ENCODE data around the gene ZNRD2.

The ZNRD2 gene

DNA sequence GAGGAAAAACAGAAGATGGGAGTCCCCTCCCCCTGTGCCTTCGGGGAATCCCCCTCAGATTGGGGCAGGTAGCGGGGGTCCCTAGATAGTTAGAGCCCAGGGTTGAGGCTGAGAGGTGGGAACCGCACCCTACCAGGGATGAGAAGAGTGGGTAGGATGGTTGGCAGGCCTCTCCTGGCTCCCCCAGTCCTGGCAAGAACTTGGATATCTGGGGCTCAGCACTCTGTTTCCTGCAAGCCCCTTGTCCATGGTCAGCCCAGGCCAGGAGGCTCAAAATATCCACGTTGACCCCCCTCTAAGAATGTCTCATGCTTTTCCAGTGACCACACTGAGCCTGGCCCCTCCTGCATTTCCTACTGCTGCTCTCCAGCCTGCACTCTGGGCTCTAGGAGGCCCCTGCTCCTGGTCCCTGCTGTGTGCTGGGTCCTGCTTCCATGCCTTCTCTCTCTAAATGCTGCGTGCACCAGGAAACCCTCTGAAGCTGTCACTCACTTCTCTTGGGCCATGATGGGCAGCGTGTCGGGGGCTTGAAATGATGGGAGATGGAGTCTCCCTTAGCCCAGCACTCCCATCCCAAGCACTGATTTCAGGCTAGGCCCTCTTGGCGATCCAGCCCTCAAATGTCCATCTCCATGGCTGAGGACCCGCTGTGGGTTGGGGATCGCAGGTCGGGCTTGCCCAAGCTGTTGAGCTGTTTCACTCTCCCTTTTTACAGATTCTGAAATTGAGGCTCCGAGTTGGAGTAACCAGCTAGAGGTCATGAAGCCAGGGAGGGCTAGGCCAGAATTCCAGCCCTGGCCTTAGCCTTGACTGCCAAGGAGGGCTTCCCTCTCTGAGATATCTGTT is 41.7 kb downstream of the ZNRD2 start:
- TF ChIP-seq SIN3A (IDR thresholded peaks at IDR 0.05; ENCODE audit: borderline replicate concordance, insufficient read depth, low read length), result no peak
- TF ChIP-seq POLR2AphosphoS5 (IDR thresholded peaks at IDR 0.05; ENCODE audit: low read depth, low read length), result no peak; the same call in 1 of the 2 replicates
- no peak for TF ChIP-seq TAF1 (IDR thresholded peaks at IDR 0.05; ENCODE audit: borderline replicate concordance, insufficient read depth, low read length)
- TF ChIP-seq FOXP2 (optimal IDR thresholded peaks at IDR 0.05; ENCODE audit: borderline replicate concordance, extremely low read depth, extremely low read length, insufficient read depth), result no peak
- TF ChIP-seq, protein P1, sequence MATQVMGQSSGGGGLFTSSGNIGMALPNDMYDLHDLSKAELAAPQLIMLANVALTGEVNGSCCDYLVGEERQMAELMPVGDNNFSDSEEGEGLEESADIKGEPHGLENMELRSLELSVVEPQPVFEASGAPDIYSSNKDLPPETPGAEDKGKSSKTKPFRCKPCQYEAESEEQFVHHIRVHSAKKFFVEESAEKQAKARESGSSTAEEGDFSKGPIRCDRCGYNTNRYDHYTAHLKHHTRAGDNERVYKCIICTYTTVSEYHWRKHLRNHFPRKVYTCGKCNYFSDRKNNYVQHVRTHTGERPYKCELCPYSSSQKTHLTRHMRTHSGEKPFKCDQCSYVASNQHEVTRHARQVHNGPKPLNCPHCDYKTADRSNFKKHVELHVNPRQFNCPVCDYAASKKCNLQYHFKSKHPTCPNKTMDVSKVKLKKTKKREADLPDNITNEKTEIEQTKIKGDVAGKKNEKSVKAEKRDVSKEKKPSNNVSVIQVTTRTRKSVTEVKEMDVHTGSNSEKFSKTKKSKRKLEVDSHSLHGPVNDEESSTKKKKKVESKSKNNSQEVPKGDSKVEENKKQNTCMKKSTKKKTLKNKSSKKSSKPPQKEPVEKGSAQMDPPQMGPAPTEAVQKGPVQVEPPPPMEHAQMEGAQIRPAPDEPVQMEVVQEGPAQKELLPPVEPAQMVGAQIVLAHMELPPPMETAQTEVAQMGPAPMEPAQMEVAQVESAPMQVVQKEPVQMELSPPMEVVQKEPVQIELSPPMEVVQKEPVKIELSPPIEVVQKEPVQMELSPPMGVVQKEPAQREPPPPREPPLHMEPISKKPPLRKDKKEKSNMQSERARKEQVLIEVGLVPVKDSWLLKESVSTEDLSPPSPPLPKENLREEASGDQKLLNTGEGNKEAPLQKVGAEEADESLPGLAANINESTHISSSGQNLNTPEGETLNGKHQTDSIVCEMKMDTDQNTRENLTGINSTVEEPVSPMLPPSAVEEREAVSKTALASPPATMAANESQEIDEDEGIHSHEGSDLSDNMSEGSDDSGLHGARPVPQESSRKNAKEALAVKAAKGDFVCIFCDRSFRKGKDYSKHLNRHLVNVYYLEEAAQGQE (IDR thresholded peaks at IDR 0.05; ENCODE audit: insufficient read depth in 1 of 2, low read depth in 2 of 2, low read length in 2 of 2), result no peak

DNA sequence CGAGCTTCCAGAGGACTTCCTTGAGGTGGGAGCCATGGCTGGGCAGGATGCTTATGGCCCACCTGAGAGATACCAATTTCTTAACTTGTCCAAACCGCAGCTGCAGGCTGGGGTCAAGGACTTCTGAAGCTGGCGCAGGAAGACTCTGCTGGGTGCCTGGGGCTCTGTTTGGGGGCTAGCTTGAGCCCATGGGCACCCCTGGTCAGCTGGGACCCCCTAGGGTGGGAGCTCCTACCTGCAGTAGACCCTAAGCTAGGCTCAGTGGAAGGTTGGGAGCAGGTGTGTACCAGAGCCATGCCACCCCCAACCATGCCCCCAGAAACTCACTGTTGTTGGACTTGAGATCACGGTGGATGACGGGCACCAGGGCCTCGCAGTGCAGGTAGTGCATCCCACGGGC is 42.4 kb downstream of the ZNRD2 start:
- TF ChIP-seq TAF1 (IDR thresholded peaks at IDR 0.05; ENCODE audit: borderline replicate concordance, insufficient read depth, low read length), result no peak
- TF ChIP-seq FOXP2 (optimal IDR thresholded peaks at IDR 0.05; ENCODE audit: borderline replicate concordance, extremely low read depth, extremely low read length, insufficient read depth), result no peak

DNA sequence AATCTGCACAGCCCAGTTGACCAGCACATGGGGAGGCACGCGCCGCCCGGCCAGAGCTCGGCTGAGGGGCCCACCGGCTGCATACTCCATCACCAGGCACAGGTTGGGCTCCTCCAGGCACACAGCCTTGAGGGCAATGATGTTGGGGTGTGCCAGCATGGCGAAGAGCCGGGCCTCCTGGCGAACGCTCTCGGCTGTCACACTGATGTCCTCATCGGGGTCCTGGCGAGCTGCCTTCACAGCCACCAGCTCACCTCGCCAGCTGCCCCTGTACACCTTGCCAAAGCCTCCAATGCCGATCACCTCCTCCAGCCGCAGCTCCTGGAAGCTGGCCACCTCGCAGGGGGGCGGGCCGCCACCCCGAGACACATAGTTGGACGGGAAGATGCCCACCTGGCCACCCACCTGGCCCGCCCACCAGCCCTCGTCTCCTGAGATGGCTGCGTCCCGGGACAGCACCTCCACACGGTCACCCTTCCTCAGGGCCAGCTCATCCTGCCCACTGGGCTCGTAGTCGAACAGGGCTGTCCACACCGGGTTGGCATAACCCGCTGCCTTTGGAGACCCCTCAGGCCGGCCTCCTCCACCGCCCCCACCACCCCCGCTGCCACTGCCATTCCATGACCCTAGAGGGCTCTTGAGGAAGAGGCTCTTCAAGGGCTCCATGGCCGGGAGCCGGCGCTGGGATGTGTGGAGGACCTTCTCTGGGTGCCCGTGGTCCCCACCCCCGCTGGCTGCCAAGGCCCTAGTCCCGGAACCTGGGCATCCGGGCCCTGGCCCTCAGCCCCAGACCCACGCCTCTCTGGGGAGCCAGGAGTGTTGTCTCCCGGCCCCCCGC is 43.0 kb downstream of the ZNRD2 start:
- TF ChIP-seq SIN3A (IDR thresholded peaks at IDR 0.05; ENCODE audit: borderline replicate concordance, insufficient read depth, low read length) (0 out of 2 replicates have a peak, but pooled peaks have one; percentile 30), FOXP2 (optimal IDR thresholded peaks at IDR 0.05; ENCODE audit: borderline replicate concordance, extremely low read depth, extremely low read length, insufficient read depth) (no peak)

DNA sequence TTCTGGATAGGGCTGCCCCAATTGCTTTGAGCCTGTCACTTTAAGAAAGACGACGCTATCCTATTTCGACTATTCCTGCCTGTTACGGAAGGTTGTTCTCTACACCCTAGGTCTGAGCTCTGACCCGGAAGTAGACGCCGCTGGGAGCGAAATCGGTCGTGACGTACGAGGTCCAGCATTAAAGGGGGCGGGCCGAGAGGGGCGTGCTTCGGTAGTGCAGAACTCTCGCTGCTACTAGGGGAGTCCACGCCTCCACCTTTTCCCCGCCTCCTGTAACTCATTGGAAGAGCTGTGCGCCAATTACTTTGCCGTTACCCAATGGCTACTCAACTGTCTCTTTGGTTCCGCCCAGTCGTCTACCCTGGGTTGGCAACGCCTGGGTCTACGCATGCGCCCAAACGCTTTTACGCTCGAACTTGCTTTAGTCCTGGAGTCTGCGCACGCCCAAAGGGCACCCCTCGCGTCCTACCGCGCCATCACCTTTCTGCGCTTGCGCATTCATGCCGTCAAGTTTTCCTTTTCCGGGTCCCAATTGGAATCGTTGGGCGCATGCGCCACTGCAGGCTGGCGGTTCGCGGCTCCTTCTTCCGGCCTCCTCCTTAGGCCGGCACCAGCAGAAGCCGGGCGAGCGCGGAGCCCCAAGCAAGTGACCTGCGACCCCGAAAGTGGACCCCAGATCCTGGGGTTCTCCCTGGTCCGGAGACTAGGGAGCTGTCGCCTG is 45.1 kb downstream of the ZNRD2 start, which contains the start of gene PCNX3:
Gene PCNX3, plus strand, starts transcription at position 548 of the 721 bp plus-strand sequence. CDS start 536 bp downstream, outside the sequence.
- TF ChIP-seq SIN3A (IDR thresholded peaks at IDR 0.05; ENCODE audit: borderline replicate concordance, insufficient read depth, low read length) (peak; percentile 83; the same call in 1 of the 2 replicates), FOXP2 (optimal IDR thresholded peaks at IDR 0.05; ENCODE audit: borderline replicate concordance, extremely low read depth, extremely low read length, insufficient read depth) (no peak), POLR2AphosphoS5 (IDR thresholded peaks at IDR 0.05; ENCODE audit: low read depth, low read length) (peak; percentile 65)
- TF ChIP-seq, protein P1 (IDR thresholded peaks at IDR 0.05; ENCODE audit: insufficient read depth in 1 of 2, low read depth in 2 of 2, low read length in 2 of 2), result no peak

DNA sequence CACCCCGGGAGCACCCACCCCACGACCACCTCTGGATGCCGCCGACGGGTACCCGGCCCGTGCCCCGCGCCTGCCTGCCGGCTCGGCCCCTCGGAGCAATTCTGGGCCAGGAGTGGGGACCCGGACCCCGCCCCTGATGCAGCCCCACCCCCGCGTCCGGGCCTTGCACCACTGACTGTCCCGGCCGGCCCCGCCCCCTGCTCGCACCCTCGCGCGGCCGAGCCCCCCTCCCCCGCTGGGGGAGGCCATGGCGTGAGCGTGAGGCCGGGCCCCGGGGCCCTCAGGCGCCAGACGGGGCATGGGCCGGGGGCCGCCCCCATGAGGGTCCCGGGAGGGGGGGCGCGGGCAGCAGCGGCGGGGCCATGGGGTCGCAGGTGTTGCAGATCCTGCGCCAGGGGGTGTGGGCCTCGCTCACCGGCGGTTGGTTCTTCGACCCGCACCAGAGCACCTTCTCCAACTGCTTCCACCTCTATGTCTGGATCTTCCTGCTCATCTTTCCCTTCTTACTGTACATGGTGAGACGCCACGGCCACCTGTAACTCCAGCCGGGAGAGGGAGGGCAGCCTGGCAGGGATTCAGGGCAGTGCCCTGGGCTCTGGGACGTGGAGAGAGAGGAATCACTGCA is 45.8 kb downstream of the ZNRD2 start:
- 0 out of 2 replicates have a peak, but pooled peaks have one; percentile 6 for TF ChIP-seq POLR2AphosphoS5 (IDR thresholded peaks at IDR 0.05; ENCODE audit: low read depth, low read length)
- TF ChIP-seq TAF1 (IDR thresholded peaks at IDR 0.05; ENCODE audit: borderline replicate concordance, insufficient read depth, low read length), result no peak

DNA sequence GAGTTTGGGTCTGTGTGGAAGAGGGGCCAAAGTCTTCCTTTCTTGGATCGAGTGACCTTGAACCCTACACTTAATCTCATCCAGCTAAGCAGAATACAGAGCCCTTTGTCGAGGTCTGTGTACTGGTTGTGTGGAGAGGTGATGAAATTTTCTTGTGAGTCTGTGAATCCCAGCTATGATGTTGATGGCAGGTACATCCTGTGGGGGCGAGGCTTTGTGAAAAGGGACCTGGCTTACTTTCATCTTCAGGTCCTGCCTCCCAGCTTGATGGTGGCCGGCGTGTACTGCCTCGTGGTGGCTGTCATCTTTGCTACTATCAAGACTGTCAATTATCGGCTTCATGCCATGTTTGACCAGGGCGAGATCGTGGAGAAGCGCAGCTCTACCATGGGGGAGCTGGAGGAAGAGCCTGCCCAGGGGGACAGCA is 46.3 kb downstream of the ZNRD2 start:
- TF ChIP-seq TAF1 (IDR thresholded peaks at IDR 0.05; ENCODE audit: borderline replicate concordance, insufficient read depth, low read length) (no peak), SIN3A (IDR thresholded peaks at IDR 0.05; ENCODE audit: borderline replicate concordance, insufficient read depth, low read length) (0 out of 2 replicates have a peak, but pooled peaks have one; percentile 16), FOXP2 (optimal IDR thresholded peaks at IDR 0.05; ENCODE audit: borderline replicate concordance, extremely low read depth, extremely low read length, insufficient read depth) (no peak)
- TF ChIP-seq, protein P1 (IDR thresholded peaks at IDR 0.05; ENCODE audit: insufficient read depth in 1 of 2, low read depth in 2 of 2, low read length in 2 of 2), result no peak
